B cell (primary cell): ENCODE data around the gene BCL2L15.

Source experiments
- EZH2 ChIP-seq: IDR thresholded peaks from 2 replicates; pipeline ENCODE4 v1.6.1; 2012; ENCODE audit warnings: borderline replicate concordance, low read depth, mild to moderate bottlenecking, moderate library complexity, low read length; ENCODE audit not compliant: insufficient read depth, poor library complexity, severe bottlenecking
- TF ChIP-seq, protein P1 (sequence below): fragments of 200-600 bp; IDR thresholded peaks from one replicate; pipeline ENCODE4 v1.8.0; 2022; ENCODE audit warnings: antibody characterized with exemption, mild to moderate bottlenecking

DNA sequence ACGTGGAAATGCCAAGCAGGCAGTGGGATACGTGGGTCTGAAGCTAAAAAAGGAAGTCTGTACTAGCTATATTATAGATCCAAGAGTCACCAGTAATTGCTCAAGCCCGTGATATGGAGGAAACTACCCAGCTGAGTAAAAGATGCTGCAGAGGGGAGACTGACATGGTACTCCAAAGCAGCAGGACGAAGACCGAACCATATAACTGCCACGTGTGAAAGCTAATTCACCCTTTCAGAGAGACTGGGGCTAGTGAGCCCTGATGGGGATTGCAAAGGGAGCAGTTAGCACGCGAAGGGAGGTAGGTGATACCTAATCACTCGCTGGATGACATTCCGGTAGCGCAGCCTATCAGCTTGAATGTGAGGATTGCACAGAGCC, 16.9 kb upstream of the BCL2L15 start:
- TF ChIP-seq EZH2 = no peak
- TF ChIP-seq, protein P1, sequence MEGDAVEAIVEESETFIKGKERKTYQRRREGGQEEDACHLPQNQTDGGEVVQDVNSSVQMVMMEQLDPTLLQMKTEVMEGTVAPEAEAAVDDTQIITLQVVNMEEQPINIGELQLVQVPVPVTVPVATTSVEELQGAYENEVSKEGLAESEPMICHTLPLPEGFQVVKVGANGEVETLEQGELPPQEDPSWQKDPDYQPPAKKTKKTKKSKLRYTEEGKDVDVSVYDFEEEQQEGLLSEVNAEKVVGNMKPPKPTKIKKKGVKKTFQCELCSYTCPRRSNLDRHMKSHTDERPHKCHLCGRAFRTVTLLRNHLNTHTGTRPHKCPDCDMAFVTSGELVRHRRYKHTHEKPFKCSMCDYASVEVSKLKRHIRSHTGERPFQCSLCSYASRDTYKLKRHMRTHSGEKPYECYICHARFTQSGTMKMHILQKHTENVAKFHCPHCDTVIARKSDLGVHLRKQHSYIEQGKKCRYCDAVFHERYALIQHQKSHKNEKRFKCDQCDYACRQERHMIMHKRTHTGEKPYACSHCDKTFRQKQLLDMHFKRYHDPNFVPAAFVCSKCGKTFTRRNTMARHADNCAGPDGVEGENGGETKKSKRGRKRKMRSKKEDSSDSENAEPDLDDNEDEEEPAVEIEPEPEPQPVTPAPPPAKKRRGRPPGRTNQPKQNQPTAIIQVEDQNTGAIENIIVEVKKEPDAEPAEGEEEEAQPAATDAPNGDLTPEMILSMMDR = no peak
